CD4-positive, CD25-positive, alpha-beta regulatory T cell (primary cell): ENCODE data around the gene FAM228B. TPM values are rescaled to one million over a fixed set of nuclear protein-coding genes. Genes with fewer than 3 reads are reported as not detected.
"Not testable (repeated sequence)": the region's sequence is repeated elsewhere in the genome, so short reads cannot be mapped to it uniquely, and the experiment has no call there.

Experiments used
- ATAC-seq, 2 donors: fragments of 150-1000 bp; cut with Tn5 transposase; one replicate each; pipeline ENCODE4 v1.10.0; 2021; ENCODE audit warnings: low read depth in 2 of 2, moderate number of reproducible peaks in 2 of 2, moderate library complexity in 1 of 2
- DNase-seq, 3 donors: peaks; one replicate each; pipeline versions ENCODE4 v3.0.0 to v3.0.0-alpha.2; 2012 to 2022; ENCODE audit warnings: mixed read lengths in 1 of 3
- H3K27ac ChIP-seq: one replicate; pipeline ENCODE4 v1.7.0; 2013; ENCODE audit warnings: mild to moderate bottlenecking, low read length; ENCODE audit not compliant: insufficient read depth, poor library complexity, severe bottlenecking
- H3K27me3 ChIP-seq: one replicate; pipeline ENCODE4 v1.7.0; 2013; ENCODE audit warnings: low read length; ENCODE audit not compliant: control insufficient read depth, insufficient read depth
- H3K36me3 ChIP-seq: one replicate; pipeline ENCODE4 v1.7.0; 2013; ENCODE audit warnings: mild to moderate bottlenecking, low read length, moderate library complexity; ENCODE audit not compliant: control insufficient read depth, insufficient read depth
- H3K4me1 ChIP-seq: 2 replicates; pipeline ENCODE4 v1.7.0; 2013; ENCODE audit warnings: mild to moderate bottlenecking, low read length; ENCODE audit not compliant: insufficient read depth, control insufficient read depth, poor library complexity, severe bottlenecking
- H3K4me3 ChIP-seq: one replicate; pipeline ENCODE4 v1.7.0; 2013; ENCODE audit warnings: low read depth, mild to moderate bottlenecking, low read length, moderate library complexity
- H3K9me3 ChIP-seq, 2 experiments: 1 replicate in 1 of 2; 2 replicates in 1 of 2; pipeline ENCODE4 v1.7.0; 2013; ENCODE audit warnings: low read length in 2 of 2, mild to moderate bottlenecking in 1 of 2, moderate library complexity in 1 of 2; ENCODE audit not compliant: control insufficient read depth in 2 of 2
- H3K27ac Mint-ChIP-seq, 3 donors: one replicate each; pipeline ENCODE4 v1.8.0; 2020 to 2022; ENCODE audit warnings: mild to moderate bottlenecking in 3 of 3, mixed read lengths in 3 of 3, moderate library complexity in 2 of 3
- H3K27me3 Mint-ChIP-seq: one replicate; pipeline ENCODE4 v1.8.0; 2022; ENCODE audit warnings: mild to moderate bottlenecking, mixed read lengths
- H3K36me3 Mint-ChIP-seq: one replicate; pipeline ENCODE4 v1.8.0; 2020; ENCODE audit warnings: mixed read lengths
- H3K4me1 Mint-ChIP-seq, 4 donors: one replicate each; pipeline ENCODE4 v1.8.0; 2020 to 2022; ENCODE audit warnings: mixed read lengths in 4 of 4, mild to moderate bottlenecking in 1 of 4
- H3K4me3 Mint-ChIP-seq, 4 donors: one replicate each; pipeline ENCODE4 v1.8.0; 2020 to 2022; ENCODE audit warnings: mild to moderate bottlenecking in 4 of 4, mixed read lengths in 4 of 4, moderate library complexity in 3 of 4
- H3K9me3 Mint-ChIP-seq, 7 donors: one replicate each; pipeline ENCODE4 v1.8.0; 2020 to 2022; ENCODE audit warnings: mixed read lengths in 7 of 7, mild to moderate bottlenecking in 3 of 7, moderate library complexity in 2 of 7
- polyA plus RNA-seq, 4 donors: library from polyadenylated mRNA; unstranded; fragments of 300-500 nt; fragmentation: Illumina TruSeq; gene quantifications; one replicate each; pipeline ENCODE4 v1.2.3, GENCODE V29; 2021
- total RNA-seq: library from RNA; stranded (reverse); gene quantifications from one replicate; pipeline ENCODE4 v1.2.3, GENCODE V29; 2022

The FAM228B gene
- total and polyA plus RNA-seq, 5 donors from 2014 or later, result 3.5 to 11.6 (median 4.6) TPM

- Histone ChIP-seq H3K9me3 (peaks cover 3 to 7% of the 10 kb centered on the region in 2 experiments), H3K36me3 (peaks cover 3% of the 10 kb centered on the region), H3K4me1 (no peaks in the 10 kb centered on the region), H3K27me3 (no peaks in the 10 kb centered on the region), H3K4me3 (no peak overlapping the region), H3K27ac (no peak overlapping the region)
- Mint-ChIP-seq H3K36me3 (peaks cover 27% of the 10 kb centered on the region), H3K9me3 (peaks cover 5 to 35% (median 12%) of the 10 kb centered on the region in 7 donors), H3K4me3 (no peak overlapping the region), H3K27me3 (peaks cover 4% of the 10 kb centered on the region), H3K4me1 (peaks cover 0 to 4% (median 0%) of the 10 kb centered on the region in 4 donors), H3K27ac (no peak overlapping the region)
- ATAC-seq (no peak), DNase-seq (no peak)
Measured at GRCh38 chr2:24105816-24106215, 17.5 kb upstream of the FAM228B start.

GRCh38 chr2:24106786-24107185 lies 16.5 kb upstream of the FAM228B start:
- Histone ChIP-seq H3K36me3 (peaks cover 3% of the 10 kb centered on the region), H3K9me3 (peaks cover 3 to 7% of the 10 kb centered on the region in 2 experiments), H3K4me3 (no peak overlapping the region), H3K4me1 (no peaks in the 10 kb centered on the region), H3K27ac (no peak overlapping the region), H3K27me3 (no peaks in the 10 kb centered on the region)
- H3K4me1 Mint-ChIP-seq, result peaks cover 0 to 4% (median 0%) of the 10 kb centered on the region in 4 donors
- H3K36me3 Mint-ChIP-seq, result peaks cover 26% of the 10 kb centered on the region
- peaks cover 3 to 35% (median 14%) of the 10 kb centered on the region in 7 donors for H3K9me3 Mint-ChIP-seq
- H3K4me3 Mint-ChIP-seq, result no peak overlapping the region
- peak overlapping the region in 1 of 3 donors; percentile 38 for H3K27ac Mint-ChIP-seq
- DNase-seq, result no peak
- no peak for ATAC-seq
- peaks cover 4% of the 10 kb centered on the region for H3K27me3 Mint-ChIP-seq

GRCh38 chr2:24107336-24107735 lies 15.9 kb upstream of the FAM228B start:
- no peak overlapping the region for H3K27ac ChIP-seq
- Mint-ChIP-seq H3K4me1 (peaks cover 0 to 4% (median 0%) of the 10 kb centered on the region in 4 donors), H3K36me3 (peaks cover 21% of the 10 kb centered on the region), H3K4me3 (no peak overlapping the region), H3K9me3 (peaks cover 3 to 35% (median 14%) of the 10 kb centered on the region in 7 donors), H3K27ac (no peak overlapping the region), H3K27me3 (peaks cover 4% of the 10 kb centered on the region)
- no peaks in the 10 kb centered on the region for H3K27me3 ChIP-seq
- peaks cover 3% of the 10 kb centered on the region for H3K36me3 ChIP-seq
- peaks cover 3 to 7% of the 10 kb centered on the region in 2 experiments for H3K9me3 ChIP-seq
- H3K4me1 ChIP-seq, result no peaks in the 10 kb centered on the region
- ATAC-seq, result no peak
- no peak for DNase-seq
- H3K4me3 ChIP-seq, result no peak overlapping the region

- peaks cover 25% of the 10 kb centered on the region for H3K36me3 Mint-ChIP-seq
- H3K4me1 Mint-ChIP-seq, H3K27ac ChIP-seq, H3K4me3 ChIP-seq, H3K27ac Mint-ChIP-seq, H3K4me3 Mint-ChIP-seq, H3K27me3 Mint-ChIP-seq, ATAC-seq, H3K9me3 ChIP-seq, H3K4me1 ChIP-seq, DNase-seq, H3K27me3 ChIP-seq, H3K36me3 ChIP-seq: not testable (repeated sequence)
- H3K9me3 Mint-ChIP-seq, result peaks cover 3 to 33% (median 13%) of the 10 kb centered on the region in 7 donors
Measured at GRCh38 chr2:24109431-24109830, 13.8 kb upstream of the FAM228B start.

GRCh38 chr2:24110660-24111303 lies 12.5 kb upstream of the FAM228B start:
- peaks cover 0 to 4% (median 0%) of the 10 kb centered on the region in 4 donors for H3K4me1 Mint-ChIP-seq

GRCh38 chr2:24111407-24111901 lies 11.8 kb upstream of the FAM228B start:
- DNase-seq, result no peak
- peaks cover 20% of the 10 kb centered on the region for H3K36me3 Mint-ChIP-seq
- no peaks in the 10 kb centered on the region for H3K27me3 ChIP-seq
- H3K4me3 ChIP-seq, result no peak overlapping the region
- H3K4me3 Mint-ChIP-seq, result no peak overlapping the region
- H3K27me3 Mint-ChIP-seq, result peaks cover 4% of the 10 kb centered on the region
- H3K4me1 ChIP-seq, result no peaks in the 10 kb centered on the region
- no peak overlapping the region for H3K27ac ChIP-seq
- H3K4me1 Mint-ChIP-seq, result peaks cover 0 to 4% (median 0%) of the 10 kb centered on the region in 4 donors
- H3K27ac Mint-ChIP-seq, result no peak overlapping the region
- H3K9me3 Mint-ChIP-seq, result peaks cover 3 to 26% (median 10%) of the 10 kb centered on the region in 7 donors
- ATAC-seq, result no peak
- H3K9me3 ChIP-seq, result peaks cover 3 to 4% of the 10 kb centered on the region in 2 experiments
- no peaks in the 10 kb centered on the region for H3K36me3 ChIP-seq

More at GRCh38 chr2:24110660-24111303, 12.5 kb upstream of the FAM228B start:
- Histone ChIP-seq H3K27ac (no peak overlapping the region), H3K36me3 (no peaks in the 10 kb centered on the region), H3K9me3 (peaks cover 3 to 7% of the 10 kb centered on the region in 2 experiments), H3K27me3 (no peaks in the 10 kb centered on the region), H3K4me3 (no peak overlapping the region), H3K4me1 (no peaks in the 10 kb centered on the region)
- no peak for ATAC-seq
- H3K4me3 Mint-ChIP-seq, result no peak overlapping the region
- peaks cover 23% of the 10 kb centered on the region for H3K36me3 Mint-ChIP-seq
- DNase-seq, result no peak
- peaks cover 3 to 29% (median 10%) of the 10 kb centered on the region in 7 donors for H3K9me3 Mint-ChIP-seq
- peaks cover 4% of the 10 kb centered on the region for H3K27me3 Mint-ChIP-seq
- H3K27ac Mint-ChIP-seq, result no peak overlapping the region

- Mint-ChIP-seq H3K27ac (no peak overlapping the region), H3K36me3 (peaks cover 10% of the 10 kb centered on the region), H3K27me3 (no peaks in the 10 kb centered on the region), H3K4me3 (no peak overlapping the region), H3K4me1 (peaks cover 0 to 5% (median 0%) of the 10 kb centered on the region in 4 donors), H3K9me3 (peaks cover 0 to 2% (median 0%) of the 10 kb centered on the region in 7 donors)
- Histone ChIP-seq H3K9me3 (no peaks in the 10 kb centered on the region), H3K4me3 (no peak overlapping the region), H3K27me3 (no peaks in the 10 kb centered on the region), H3K27ac (no peak overlapping the region), H3K36me3 (no peaks in the 10 kb centered on the region), H3K4me1 (no peaks in the 10 kb centered on the region)
- ATAC-seq (no peak), DNase-seq (no peak)
Measured at GRCh38 chr2:24115057-24115456, 8.2 kb upstream of the FAM228B start.

- no peak overlapping the region for H3K27ac Mint-ChIP-seq
- H3K4me3 Mint-ChIP-seq, result no peak overlapping the region
- Histone ChIP-seq H3K4me3 (no peak overlapping the region), H3K36me3 (no peaks in the 10 kb centered on the region), H3K9me3 (no peaks in the 10 kb centered on the region), H3K27ac (no peak overlapping the region), H3K27me3 (no peaks in the 10 kb centered on the region), H3K4me1 (no peaks in the 10 kb centered on the region)
- ATAC-seq, result no peak
- peaks cover 10% of the 10 kb centered on the region for H3K36me3 Mint-ChIP-seq
- no peaks in the 10 kb centered on the region for H3K9me3 Mint-ChIP-seq
- no peak for DNase-seq
- H3K4me1 Mint-ChIP-seq, result peaks cover 4 to 6% (median 5%) of the 10 kb centered on the region in 4 donors
- no peaks in the 10 kb centered on the region for H3K27me3 Mint-ChIP-seq
Measured at GRCh38 chr2:24117902-24118301, 5.4 kb upstream of the FAM228B start.
